Left forelimb (tissue), 1 donor: ENCODE measurements around the gene ADCY2.

ENCODE experiments used
- DNase-seq: peaks from one replicate; pipeline ENCODE4 v3.0.0-alpha.2; 2018; ENCODE audit warnings: low spot score

ADCY2 gene

GRCh38 chr5:7784683-7785380 lies 388.9 kb downstream of the ADCY2 start:
- DNase-seq = no peak

GRCh38 chr5:7787770-7788169 lies 391.8 kb downstream of the ADCY2 start:
- no peak for DNase-seq

- no peak for DNase-seq
These were observed 393.6 kb downstream of the ADCY2 start for GRCh38 chr5:7789567-7789966.

GRCh38 chr5:7793895-7794294 lies 398.0 kb downstream of the ADCY2 start:
- no peak for DNase-seq

- DNase-seq = no peak
These were observed 398.4 kb downstream of the ADCY2 start for GRCh38 chr5:7794311-7794710.

- no peak for DNase-seq
These were observed 398.9 kb downstream of the ADCY2 start for GRCh38 chr5:7794823-7795222.

GRCh38 chr5:7795306-7795705 lies 399.4 kb downstream of the ADCY2 start:
- no peak for DNase-seq

GRCh38 chr5:7801891-7802614 lies 406.1 kb downstream of the ADCY2 start:
- DNase-seq = no peak

- DNase-seq = no peak
These were observed 406.9 kb downstream of the ADCY2 start for GRCh38 chr5:7802855-7803254.

- DNase-seq = no peak
These were observed 408.0 kb downstream of the ADCY2 start for GRCh38 chr5:7803937-7804336.

GRCh38 chr5:7805379-7805778 lies 409.4 kb downstream of the ADCY2 start:
- no peak for DNase-seq

- no peak for DNase-seq
These were observed 413.1 kb downstream of the ADCY2 start for GRCh38 chr5:7808998-7809397.

GRCh38 chr5:7811715-7812114 lies 415.8 kb downstream of the ADCY2 start:
- DNase-seq = no peak

- DNase-seq = no peak
These were observed 417.1 kb downstream of the ADCY2 start for GRCh38 chr5:7813007-7813406.

GRCh38 chr5:7813576-7813975 lies 417.6 kb downstream of the ADCY2 start:
- no peak for DNase-seq

- peak; percentile 23 for DNase-seq
These were observed 418.9 kb downstream of the ADCY2 start for GRCh38 chr5:7814816-7815215.

GRCh38 chr5:7815892-7816534 lies 420.1 kb downstream of the ADCY2 start:
- peak; percentile 80 for DNase-seq

- no peak for DNase-seq
These were observed 420.6 kb downstream of the ADCY2 start for GRCh38 chr5:7816535-7816901.

- no peak for DNase-seq
These were observed 426.5 kb downstream of the ADCY2 start for GRCh38 chr5:7822449-7822848.

GRCh38 chr5:7823594-7823993 lies 427.7 kb downstream of the ADCY2 start:
- DNase-seq = no peak

GRCh38 chr5:7824995-7825394 lies 429.1 kb downstream of the ADCY2 start:
- DNase-seq = no peak

GRCh38 chr5:7825630-7826029 lies 429.7 kb downstream of the ADCY2 start:
- no peak for DNase-seq

- no peak for DNase-seq
These were observed 431.7 kb downstream of the ADCY2 start for GRCh38 chr5:7827610-7828009.
